GM12801 (cell line): ENCODE results near the gene HBG1.

Source experiments
- CTCF ChIP-seq: IDR thresholded peaks from one replicate; pipeline ENCODE4 v1.5.1; 2011; ENCODE audit warnings: control low read depth; ENCODE audit not compliant: insufficient read length; ENCODE audit errors: extremely low read depth

HBG1 gene

GRCh38 chr11:5232821-5233220 lies 16.8 kb downstream of the HBG1 start:
- no peak for TF ChIP-seq CTCF

- no peak for TF ChIP-seq CTCF
Measured at GRCh38 chr11:5232176-5232575, 17.5 kb downstream of the HBG1 start.

- no peak for TF ChIP-seq CTCF
Measured at GRCh38 chr11:5231111-5231510, 18.5 kb downstream of the HBG1 start.

GRCh38 chr11:5230266-5230665 lies 19.4 kb downstream of the HBG1 start:
- TF ChIP-seq CTCF = no peak

GRCh38 chr11:5229796-5230195 lies 19.9 kb downstream of the HBG1 start:
- TF ChIP-seq CTCF = no peak

- no peak for TF ChIP-seq CTCF
Measured at GRCh38 chr11:5229356-5229755, 20.3 kb downstream of the HBG1 start.

GRCh38 chr11:5228124-5228523 lies 21.5 kb downstream of the HBG1 start:
- no peak for TF ChIP-seq CTCF

- TF ChIP-seq CTCF = no peak
Measured at GRCh38 chr11:5227681-5228080, 22.0 kb downstream of the HBG1 start.
